Activated T-cell treated with anti-CD3 and anti-CD28 coated beads for 1 hour (primary cell): ENCODE measurements around the gene DENND1A.

Experiments used
- DNase-seq: peaks from one replicate; pipeline ENCODE4 v3.0.0-alpha.2; 2020; ENCODE audit warnings: low read depth

DENND1A gene

GRCh38 chr9:123684393-123685149 lies 245.4 kb downstream of the DENND1A start:
- DNase-seq, result no peak

GRCh38 chr9:123682746-123683145 lies 247.2 kb downstream of the DENND1A start:
- no peak for DNase-seq

- no peak for DNase-seq
Observed at GRCh38 chr9:123680352-123680751, 249.6 kb downstream of the DENND1A start.

- DNase-seq, result no peak
Observed at GRCh38 chr9:123679330-123679987, 250.5 kb downstream of the DENND1A start.

GRCh38 chr9:123678878-123679329 lies 251.0 kb downstream of the DENND1A start:
- DNase-seq, result no peak

- no peak for DNase-seq
Observed at GRCh38 chr9:123678038-123678877, 251.7 kb downstream of the DENND1A start.

DNA sequence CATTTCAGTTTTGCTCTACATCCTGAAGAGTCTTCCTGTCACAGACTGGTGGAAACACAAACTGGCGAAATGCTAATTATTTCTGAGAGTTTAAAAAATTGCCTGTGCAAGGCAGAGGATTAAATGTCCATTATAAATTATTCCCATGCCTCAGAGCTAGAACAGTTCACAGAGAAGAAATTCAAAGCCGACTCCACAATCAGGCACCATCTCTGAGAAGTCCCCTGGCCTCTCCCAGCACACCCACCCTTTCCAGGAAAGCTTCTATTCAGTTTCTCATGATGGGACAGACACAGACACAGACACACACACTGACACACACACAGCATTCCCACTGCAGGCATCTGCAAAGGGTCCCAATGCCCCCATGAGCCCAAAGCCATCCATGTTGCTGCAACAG lies 253.1 kb downstream of the DENND1A start:
- DNase-seq, result no peak

GRCh38 chr9:123669346-123669745 lies 260.6 kb downstream of the DENND1A start:
- DNase-seq, result no peak

DNA sequence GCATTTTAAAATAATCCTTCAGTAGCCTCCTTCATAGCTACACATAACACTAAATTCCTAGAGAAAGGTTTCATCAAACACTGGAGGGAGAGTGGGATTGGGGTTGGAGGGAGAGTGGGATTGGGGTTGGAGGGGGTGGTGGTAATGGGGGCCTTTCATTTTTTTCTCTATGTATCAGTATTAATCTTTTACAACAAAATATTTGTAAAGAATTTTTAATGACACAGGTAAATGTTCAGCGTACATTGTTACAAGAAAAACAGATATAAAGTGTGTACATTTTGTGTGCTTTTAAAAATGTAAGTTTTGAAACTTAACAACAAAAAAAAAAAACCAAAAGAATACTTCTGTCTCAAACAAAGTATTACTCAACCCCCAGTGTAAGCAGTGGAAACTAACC lies 266.4 kb downstream of the DENND1A start:
- no peak for DNase-seq

DNA sequence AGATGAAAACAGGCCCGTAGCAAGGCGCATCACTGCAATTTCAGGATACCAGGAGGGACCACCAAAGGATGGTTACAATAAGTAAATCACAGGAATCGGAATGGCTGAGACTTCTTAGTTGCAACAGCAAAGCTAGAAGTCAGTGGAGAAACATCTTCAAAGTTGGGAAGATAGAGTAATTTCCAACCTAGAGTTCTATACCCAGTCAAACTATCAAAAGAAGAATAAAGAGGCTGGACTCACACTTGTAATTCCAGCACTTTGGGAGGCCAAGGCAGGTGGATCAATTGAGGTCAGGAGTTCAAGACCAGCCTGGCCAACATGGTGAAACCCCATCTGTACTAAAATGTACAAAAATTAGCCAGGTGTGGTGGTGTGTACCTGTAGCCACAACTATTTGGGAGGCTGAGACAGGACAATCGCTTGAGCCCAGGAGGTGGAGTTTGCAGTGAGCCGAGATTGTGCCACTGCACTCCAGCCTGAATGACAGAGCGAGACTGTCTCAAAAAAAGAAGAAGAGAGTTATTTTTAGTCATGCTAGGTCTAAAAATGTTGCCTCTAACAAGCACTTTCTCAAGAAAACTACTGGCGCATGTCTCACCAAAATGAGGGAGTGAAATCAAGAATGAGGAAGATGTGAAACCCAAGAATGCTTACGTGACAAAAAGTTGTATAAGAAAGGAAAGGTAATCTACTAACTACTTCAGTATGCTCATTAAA lies 267.7 kb downstream of the DENND1A start:
- no peak for DNase-seq

DNA sequence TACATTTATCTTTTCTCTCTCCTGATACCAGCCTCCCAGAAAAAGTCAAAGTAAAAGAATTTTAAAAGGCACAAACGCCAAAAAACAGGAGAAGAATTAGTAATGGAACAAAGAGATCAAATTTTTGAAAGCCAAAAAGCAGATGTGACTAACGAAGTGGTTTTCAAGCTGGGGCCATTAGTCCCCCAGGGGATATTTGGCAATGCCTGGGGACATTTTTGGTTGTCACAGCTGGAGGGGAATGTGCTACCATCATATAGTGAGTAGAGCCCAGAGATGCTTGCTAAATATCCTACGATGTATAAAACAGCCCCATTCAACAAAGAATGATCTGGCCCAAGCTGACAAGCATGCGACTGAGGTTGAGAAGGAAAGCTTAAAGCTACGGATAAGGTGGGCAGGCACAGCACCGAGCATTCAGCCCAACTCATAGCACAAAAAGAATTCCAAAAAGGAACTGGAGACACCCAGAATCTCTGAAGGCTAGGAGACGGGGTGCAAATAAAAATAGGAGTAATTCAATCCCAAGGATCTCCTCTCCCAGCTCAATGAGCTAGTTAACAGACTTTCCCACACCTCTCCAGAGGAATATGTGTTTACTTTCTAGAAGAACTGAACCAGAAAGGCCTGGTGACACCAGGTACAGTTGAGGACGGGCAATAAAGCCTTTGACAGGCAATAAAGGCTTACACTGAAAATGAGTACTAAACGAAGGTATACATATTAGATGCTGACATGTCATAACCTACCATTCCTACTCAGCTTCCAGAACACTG lies 269.0 kb downstream of the DENND1A start:
- DNase-seq, result no peak

- no peak for DNase-seq
Observed at GRCh38 chr9:123659358-123659757, 270.6 kb downstream of the DENND1A start.

- no peak for DNase-seq
Observed at GRCh38 chr9:123658792-123659191, 271.1 kb downstream of the DENND1A start.

DNA sequence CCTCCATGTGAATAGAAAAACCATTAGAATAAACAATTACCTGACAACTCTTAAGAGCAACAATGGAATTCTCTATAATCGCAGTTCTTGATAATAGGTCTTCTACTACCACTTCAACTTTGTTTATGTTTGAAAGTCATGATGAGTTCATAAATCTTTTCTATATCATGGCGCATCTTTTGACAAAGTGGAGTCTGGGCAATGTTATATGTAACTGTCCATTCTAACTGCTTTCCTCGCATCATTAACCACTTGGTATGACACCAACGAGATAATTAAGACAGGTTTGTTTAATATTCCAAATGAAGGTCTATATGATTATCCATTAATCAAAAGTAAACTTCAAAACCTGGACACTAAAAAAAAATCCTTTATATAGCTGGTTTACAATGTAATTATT lies 272.0 kb downstream of the DENND1A start:
- no peak for DNase-seq

GRCh38 chr9:123657099-123657498 lies 272.8 kb downstream of the DENND1A start:
- no peak for DNase-seq

DNA sequence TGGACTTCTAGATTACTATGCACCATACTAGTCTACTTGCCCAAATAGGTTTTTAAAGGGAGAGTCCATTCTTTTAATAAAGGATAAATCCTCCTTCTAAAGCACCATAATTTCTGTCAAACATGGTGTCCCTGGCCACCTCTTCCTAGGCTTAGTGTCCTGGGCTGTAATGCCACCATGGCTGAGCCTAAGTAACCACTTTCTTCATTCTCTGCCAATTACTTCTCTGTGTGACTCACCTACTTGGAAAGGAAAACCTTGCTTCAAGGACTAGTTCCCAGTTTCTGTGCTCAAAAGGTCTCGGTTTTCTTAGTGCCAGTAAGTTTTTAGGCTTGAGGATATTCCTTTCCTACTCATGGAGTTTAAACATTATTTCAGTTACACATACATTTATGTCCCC lies 273.4 kb downstream of the DENND1A start:
- DNase-seq, result no peak

- DNase-seq, result no peak
Observed at GRCh38 chr9:123655681-123656423, 274.1 kb downstream of the DENND1A start.

DNA sequence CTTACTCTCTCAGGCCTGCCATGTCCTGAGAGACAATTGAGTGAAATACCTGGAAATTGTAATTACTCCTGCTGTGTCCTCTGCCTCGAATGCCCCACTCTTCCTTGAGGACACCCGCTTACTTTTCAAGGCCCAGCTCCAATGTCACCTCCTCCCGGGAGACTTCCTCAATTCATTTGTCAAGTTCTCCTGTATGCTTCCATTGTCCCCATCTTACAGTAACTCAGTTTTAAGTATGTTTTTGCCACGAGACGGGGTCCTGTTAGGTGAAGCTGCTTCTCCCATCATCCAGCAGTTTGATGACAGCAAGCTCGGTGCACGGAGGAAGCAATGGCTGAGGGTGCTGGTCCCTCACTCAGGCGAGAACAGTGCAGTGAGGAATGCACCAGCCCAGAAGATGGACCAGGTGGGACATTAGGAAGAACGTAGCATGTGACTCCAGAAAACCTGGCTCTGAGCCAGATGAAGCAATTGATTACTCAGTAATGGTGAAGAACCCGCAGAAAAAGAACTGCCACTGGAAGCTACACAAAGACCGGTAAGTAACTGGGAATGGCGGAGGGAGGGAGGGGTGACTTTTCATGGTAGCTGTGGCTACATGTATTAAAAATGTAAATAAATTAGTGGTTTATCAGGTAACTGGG lies 274.8 kb downstream of the DENND1A start:
- DNase-seq, result no peak

DNA sequence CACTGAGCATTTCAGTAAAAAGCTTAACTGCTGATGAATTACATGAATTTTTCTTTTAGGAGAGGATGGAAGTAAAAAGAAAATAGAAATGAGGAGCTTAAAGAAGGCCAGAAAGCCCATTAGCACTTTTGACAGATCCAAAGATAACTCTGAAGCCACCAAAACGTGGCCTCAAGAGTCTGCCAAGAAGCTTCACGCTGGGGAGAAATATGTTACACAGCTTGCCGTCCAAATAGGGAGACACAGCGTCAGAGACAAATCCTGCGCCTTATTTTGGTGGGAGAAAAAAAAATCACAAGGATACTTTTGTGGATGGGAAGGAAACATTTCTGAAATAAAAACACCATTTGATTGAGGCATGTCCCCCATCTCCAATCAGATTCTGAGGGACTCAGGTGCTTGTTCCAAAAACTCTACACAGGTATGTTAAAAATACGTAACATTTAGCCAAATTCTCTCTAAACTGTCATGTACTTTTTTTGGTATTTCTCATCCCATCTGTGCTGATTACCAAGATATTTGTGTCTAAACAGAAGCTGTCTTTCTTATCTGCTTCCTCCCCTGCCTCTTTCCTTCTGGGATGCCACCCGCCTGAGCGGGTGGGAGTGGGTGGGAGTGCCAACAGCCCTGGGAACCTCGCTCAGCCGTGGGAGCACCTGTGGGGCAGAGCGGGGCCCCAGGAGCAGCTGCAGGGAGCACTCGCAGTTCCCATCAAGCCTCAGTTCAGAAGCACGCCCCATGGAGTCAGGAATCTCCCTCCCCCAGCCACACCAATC lies 275.5 kb downstream of the DENND1A start:
- DNase-seq, result no peak
